Hepatocyte (in vitro differentiated cells): Measurements from ENCODE around the gene APPBP2.

Experiments
- EZH2 ChIP-seq: fragments of 200-600 bp; sonication (generic); IDR thresholded peaks from 2 replicates; pipeline ENCODE4 v1.6.1; 2016; ENCODE audit warnings: antibody characterized with exemption, mild to moderate bottlenecking, borderline replicate concordance
- EZH2phosphoT487 ChIP-seq: fragments of 200-600 bp; sonication (generic); IDR thresholded peaks from one replicate; pipeline ENCODE4 v1.6.1; 2018; ENCODE audit warnings: antibody characterized with exemption, mild to moderate bottlenecking, low read depth, moderate library complexity; ENCODE audit not compliant: unreplicated experiment, severe bottlenecking
- TF ChIP-seq, protein P1 (sequence below): fragments of 200-600 bp; sonication (generic); IDR thresholded peaks from 2 replicates; pipeline ENCODE4 v1.5.1; 2016; ENCODE audit warnings: antibody characterized with exemption, mild to moderate bottlenecking; ENCODE audit not compliant: poor library complexity

GRCh38 chr17:60398227-60398959, 127.6 kb downstream of the APPBP2 start:
- TF ChIP-seq, protein P1, sequence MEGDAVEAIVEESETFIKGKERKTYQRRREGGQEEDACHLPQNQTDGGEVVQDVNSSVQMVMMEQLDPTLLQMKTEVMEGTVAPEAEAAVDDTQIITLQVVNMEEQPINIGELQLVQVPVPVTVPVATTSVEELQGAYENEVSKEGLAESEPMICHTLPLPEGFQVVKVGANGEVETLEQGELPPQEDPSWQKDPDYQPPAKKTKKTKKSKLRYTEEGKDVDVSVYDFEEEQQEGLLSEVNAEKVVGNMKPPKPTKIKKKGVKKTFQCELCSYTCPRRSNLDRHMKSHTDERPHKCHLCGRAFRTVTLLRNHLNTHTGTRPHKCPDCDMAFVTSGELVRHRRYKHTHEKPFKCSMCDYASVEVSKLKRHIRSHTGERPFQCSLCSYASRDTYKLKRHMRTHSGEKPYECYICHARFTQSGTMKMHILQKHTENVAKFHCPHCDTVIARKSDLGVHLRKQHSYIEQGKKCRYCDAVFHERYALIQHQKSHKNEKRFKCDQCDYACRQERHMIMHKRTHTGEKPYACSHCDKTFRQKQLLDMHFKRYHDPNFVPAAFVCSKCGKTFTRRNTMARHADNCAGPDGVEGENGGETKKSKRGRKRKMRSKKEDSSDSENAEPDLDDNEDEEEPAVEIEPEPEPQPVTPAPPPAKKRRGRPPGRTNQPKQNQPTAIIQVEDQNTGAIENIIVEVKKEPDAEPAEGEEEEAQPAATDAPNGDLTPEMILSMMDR = no peak
- TF ChIP-seq EZH2phosphoT487 (no peak), EZH2 (no peak)
